Thyroid gland (tissue), 4 donors: ENCODE results near the gene NEUROD6.

Source experiments
- POLR2A ChIP-seq, 2 donors: fragments of 450-650 bp; IDR thresholded peaks; one replicate each; pipeline ENCODE4 v1.6.1; 2017; ENCODE audit warnings: antibody characterized with exemption in 2 of 2, mild to moderate bottlenecking in 2 of 2, moderate library complexity in 1 of 2
- TF ChIP-seq, protein P1 (sequence below), 6 experiments: fragments of 200-600 bp in 3 of 6; fragments of 450-650 bp in 3 of 6; sonication (generic) in 3 of 6; IDR thresholded peaks; one replicate each; pipeline ENCODE4 v1.5.1; 2016 to 2019; ENCODE audit warnings: antibody characterized with exemption in 6 of 6, mild to moderate bottlenecking in 2 of 6, inconsistent platforms in 1 of 6, moderate library complexity in 1 of 6

DNA sequence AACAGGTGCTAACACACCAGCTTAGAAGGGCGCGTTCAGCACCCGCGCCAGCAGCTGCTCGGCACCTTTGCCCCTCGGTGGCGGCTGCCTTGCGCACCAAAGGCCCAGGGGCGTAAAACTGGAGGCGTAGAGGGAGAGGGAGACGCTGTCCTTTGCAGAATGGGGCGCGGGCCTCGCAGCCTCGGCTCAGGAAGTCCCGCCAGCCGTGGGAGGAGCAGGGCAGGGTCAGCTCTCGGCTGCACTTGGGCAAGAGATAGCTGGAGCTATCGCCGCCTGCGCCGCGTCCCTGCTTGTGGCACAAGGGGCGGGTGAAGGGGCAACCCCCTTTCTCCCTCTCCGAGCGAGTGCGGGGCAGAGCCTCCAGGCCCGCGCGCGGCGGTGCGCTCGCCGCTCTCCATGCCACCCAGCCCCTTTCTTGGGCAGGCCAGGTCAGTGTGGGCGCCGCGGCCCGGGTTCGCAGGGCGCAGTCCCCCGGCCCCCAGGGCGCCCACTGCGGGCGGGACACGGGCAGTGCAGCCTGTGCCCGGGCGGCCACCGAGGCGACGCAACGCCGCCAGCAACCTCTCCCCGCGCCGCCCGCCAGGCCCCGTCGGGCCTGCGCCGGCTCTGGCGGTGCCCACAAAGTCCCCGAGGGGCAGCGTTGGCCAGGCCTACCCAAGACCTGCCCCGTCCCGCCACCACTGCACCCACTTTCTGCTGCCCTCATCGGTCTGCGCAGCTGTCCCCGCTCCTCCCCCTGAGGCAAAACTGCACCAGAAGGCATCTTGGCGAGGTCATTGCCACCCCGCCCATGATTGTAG, 4.1 kb downstream of the NEUROD6 start:
- no peak for TF ChIP-seq POLR2A (IDR thresholded peaks at IDR 0.05)
- TF ChIP-seq, protein P1, sequence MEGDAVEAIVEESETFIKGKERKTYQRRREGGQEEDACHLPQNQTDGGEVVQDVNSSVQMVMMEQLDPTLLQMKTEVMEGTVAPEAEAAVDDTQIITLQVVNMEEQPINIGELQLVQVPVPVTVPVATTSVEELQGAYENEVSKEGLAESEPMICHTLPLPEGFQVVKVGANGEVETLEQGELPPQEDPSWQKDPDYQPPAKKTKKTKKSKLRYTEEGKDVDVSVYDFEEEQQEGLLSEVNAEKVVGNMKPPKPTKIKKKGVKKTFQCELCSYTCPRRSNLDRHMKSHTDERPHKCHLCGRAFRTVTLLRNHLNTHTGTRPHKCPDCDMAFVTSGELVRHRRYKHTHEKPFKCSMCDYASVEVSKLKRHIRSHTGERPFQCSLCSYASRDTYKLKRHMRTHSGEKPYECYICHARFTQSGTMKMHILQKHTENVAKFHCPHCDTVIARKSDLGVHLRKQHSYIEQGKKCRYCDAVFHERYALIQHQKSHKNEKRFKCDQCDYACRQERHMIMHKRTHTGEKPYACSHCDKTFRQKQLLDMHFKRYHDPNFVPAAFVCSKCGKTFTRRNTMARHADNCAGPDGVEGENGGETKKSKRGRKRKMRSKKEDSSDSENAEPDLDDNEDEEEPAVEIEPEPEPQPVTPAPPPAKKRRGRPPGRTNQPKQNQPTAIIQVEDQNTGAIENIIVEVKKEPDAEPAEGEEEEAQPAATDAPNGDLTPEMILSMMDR (IDR thresholded peaks at IDR 0.05): no peak
